Muscle of leg (tissue), 11 donors: ENCODE data around the gene ARHGAP21. TPM values are rescaled to one million over a fixed set of nuclear protein-coding genes. Genes with fewer than 3 reads are reported as not detected.
A peak's percentile ranks its signal among the peaks of the same experiment; 100 is the strongest.

Experiments
- DNase-seq: peaks from one replicate; pipeline ENCODE4 v3.0.0; 2013
- H3K27ac ChIP-seq: one replicate; pipeline ENCODE4 v1.5.1; 2013; ENCODE audit warnings: mild to moderate bottlenecking, low read length, control low read depth
- H3K27me3 ChIP-seq: one replicate; pipeline ENCODE4 v1.6.1; 2013; ENCODE audit warnings: low read length; ENCODE audit not compliant: control insufficient read depth, insufficient read depth
- H3K36me3 ChIP-seq: one replicate; pipeline ENCODE4 v1.6.1; 2013; ENCODE audit warnings: low read length; ENCODE audit not compliant: control insufficient read depth, insufficient read depth
- H3K4me1 ChIP-seq: one replicate; pipeline ENCODE4 v1.6.1; 2013; ENCODE audit warnings: low read length; ENCODE audit not compliant: control insufficient read depth, insufficient read depth
- H3K4me3 ChIP-seq: one replicate; pipeline ENCODE4 v1.5.1; 2013; ENCODE audit warnings: low read length, control low read depth
- H3K9me3 ChIP-seq: replicated peaks from 2 replicates; pipeline ENCODE4 v1.6.1; 2013; ENCODE audit warnings: low read depth, low read length; ENCODE audit not compliant: control insufficient read depth
- WGBS: methylation state at CpG from one replicate; pipeline ENCODE4 v1.1.5; 2013; ENCODE audit warnings: missing lambda C conversion rate; ENCODE audit not compliant: insufficient coverage; 5-methylcytosine and 5-hydroxymethylcytosine counted together
- polyA plus RNA-seq, 8 donors: library from polyadenylated mRNA; unstranded; fragments of 120-200 nt; gene quantifications; one replicate each; pipeline versions ENCODE4 v1.2.1 to v1.2.3, GENCODE V29; 2013; ENCODE audit warnings: inconsistent platforms in 1 of 8, low replicate concordance in 1 of 8; ENCODE audit not compliant: insufficient read length in 8 of 8, insufficient read depth in 1 of 8
- total RNA-seq: library from RNA; stranded (reverse); fragments of 120-200 nt; gene quantifications from one replicate; pipeline ENCODE4 v1.2.4, GENCODE V29; 2013

ARHGAP21 gene
- total and polyA plus RNA-seq, 9 donors = 55.0 to 84.8 (median 63.5) TPM

DNA sequence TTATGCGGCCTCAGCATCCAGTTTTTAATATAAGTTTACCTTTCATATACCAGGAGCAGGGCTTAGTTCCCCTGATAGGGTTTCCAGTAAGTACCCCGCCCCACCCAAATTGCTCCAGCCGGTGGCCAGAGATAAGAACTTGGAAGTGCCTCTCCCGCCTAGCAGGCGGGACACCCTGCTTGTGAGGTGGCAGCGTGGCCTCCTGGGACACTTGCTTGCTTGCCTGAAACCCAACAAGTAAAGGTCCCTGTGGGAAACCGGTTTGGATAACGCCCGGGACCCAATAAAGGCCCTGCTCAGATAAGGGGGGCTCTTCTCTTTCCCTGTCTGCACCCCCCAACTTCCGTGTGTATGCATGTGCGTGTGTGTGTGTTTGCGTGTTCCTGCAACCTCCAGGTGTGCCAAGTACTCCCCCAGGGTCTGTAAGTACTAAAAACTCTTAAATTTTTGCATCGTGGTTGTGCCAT is 154.3 kb downstream of the ARHGAP21 start:
- Histone ChIP-seq H3K4me1 (no peaks in the 10 kb centered on the region), H3K27me3 (no peaks in the 10 kb centered on the region), H3K4me3 (no peak overlapping the region), H3K27ac (no peak overlapping the region), H3K36me3 (no peaks in the 10 kb centered on the region), H3K9me3 (peaks cover 3% of the 10 kb centered on the region)
- DNase-seq = no peak
- 89% methylated on average over 7 of the region's 13 CpGs for WGBS

- H3K4me3 ChIP-seq = no peak overlapping the region
- H3K9me3 ChIP-seq = peaks cover 3% of the 10 kb centered on the region
- no peaks in the 10 kb centered on the region for H3K4me1 ChIP-seq
- no peaks in the 10 kb centered on the region for H3K27me3 ChIP-seq
- no peak overlapping the region for H3K27ac ChIP-seq
- DNase-seq = no peak
- 81% methylated on average over 4 of the region's 4 CpGs for WGBS
- no peaks in the 10 kb centered on the region for H3K36me3 ChIP-seq
Measured at GRCh38 chr10:24568042-24568441, 155.6 kb downstream of the ARHGAP21 start.

- WGBS = no CpG with 5 or more reads among the region's 3 CpGs
- Histone ChIP-seq H3K27me3 (no peaks in the 10 kb centered on the region), H3K4me1 (peaks cover 8% of the 10 kb centered on the region), H3K4me3 (no peak overlapping the region), H3K36me3 (no peaks in the 10 kb centered on the region), H3K9me3 (peaks cover 11% of the 10 kb centered on the region), H3K27ac (no peak overlapping the region)
- no peak for DNase-seq
Measured at GRCh38 chr10:24561453-24561852, 162.2 kb downstream of the ARHGAP21 start.

DNA sequence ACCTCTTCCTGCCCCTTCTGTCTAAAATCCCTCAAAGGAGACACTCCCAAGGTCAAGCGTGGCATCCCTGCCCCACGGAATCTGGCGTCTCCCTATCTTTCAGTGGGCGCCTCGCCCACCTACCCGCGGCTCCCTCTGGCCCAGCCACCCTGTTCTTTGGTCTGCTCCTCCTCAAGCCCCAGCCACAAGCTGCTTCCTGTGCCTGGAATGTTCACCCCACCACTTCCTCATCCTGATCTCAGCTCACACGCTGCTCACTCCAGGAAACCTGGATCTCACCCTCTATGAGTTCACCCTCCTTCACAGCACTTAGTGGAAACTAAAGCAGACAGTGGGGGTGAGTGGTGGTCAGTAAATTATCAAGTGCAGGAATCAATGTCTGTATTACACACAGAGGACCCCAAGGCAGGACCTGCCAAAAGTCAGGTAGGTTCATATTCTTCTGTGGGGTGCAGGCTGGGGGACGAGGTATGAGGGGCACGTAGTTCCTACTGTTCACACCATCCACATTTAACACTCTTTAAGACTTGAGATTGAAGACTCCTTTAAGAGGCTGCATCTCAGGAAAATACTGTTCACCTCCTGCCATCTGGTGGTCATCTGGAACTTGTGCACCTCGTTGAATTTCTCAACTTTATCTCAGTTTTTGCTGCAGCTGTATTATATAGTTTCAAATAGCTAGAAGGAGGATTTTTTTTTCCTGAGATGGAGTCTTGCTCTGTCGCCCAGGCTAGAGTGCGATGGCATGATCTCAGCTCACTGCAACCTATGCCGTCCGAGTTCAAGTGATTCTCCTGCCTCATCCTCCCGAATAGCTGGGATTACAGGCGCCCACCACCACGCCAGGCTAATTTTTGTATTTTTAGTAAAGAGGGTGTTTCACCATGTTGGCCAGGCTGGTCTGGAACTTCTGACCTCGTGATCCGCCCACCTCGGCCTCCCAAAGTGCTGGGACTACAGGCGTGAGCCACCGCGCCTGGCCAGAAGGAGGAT is 166.6 kb downstream of the ARHGAP21 start:
- H3K27ac ChIP-seq = peak overlapping the region; percentile 82
- H3K4me1 ChIP-seq = peaks cover 14% of the 10 kb centered on the region
- no peaks in the 10 kb centered on the region for H3K27me3 ChIP-seq
- no peak overlapping the region for H3K4me3 ChIP-seq
- peaks cover 8% of the 10 kb centered on the region for H3K9me3 ChIP-seq
- DNase-seq = peak; percentile 81
- WGBS = 59% methylated on average over 8 of the region's 24 CpGs
- no peaks in the 10 kb centered on the region for H3K36me3 ChIP-seq

DNA sequence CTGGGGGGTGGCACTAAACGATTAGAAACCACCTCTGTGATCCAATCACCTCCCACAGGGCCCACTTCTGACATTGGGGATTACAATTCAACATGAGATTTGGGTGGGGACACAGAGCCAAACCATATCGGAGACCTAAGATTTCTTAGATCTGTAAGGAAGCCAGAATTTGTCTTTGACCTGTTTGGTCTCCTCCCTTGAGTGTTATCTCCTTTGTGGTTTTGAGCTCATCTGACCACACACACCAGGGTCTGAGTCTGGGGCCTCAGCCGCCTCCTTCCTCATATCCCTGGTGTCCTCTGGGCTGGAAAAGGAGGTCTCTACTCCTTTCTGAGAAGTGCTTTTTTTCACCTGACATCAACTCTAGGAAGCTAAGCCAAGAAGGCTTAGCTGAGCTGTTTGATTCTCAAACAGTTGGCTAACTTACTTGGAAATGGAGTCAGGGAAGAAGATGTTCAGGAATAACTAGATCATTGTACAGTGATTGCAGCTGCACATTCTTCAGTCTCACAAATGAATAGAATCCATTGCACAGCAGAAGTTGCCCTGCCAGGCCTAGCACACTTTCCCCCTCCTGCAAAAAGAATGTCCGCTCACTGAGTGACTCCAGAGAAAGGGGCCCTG is 167.4 kb downstream of the ARHGAP21 start:
- WGBS = 42% methylated on average over 1 of the region's 4 CpGs
- peak; percentile 81 for DNase-seq
- Histone ChIP-seq H3K4me3 (no peak overlapping the region), H3K27me3 (no peaks in the 10 kb centered on the region), H3K9me3 (peaks cover 8% of the 10 kb centered on the region), H3K27ac (peak overlapping the region; percentile 82), H3K4me1 (peaks cover 12% of the 10 kb centered on the region), H3K36me3 (no peaks in the 10 kb centered on the region)

- no peak overlapping the region for H3K4me3 ChIP-seq
- H3K27me3 ChIP-seq = no peaks in the 10 kb centered on the region
- no peaks in the 10 kb centered on the region for H3K9me3 ChIP-seq
- H3K4me1 ChIP-seq = peaks cover 12% of the 10 kb centered on the region
- DNase-seq = no peak
- no peak overlapping the region for H3K27ac ChIP-seq
- H3K36me3 ChIP-seq = no peaks in the 10 kb centered on the region
- 85% methylated on average over 5 of the region's 7 CpGs for WGBS
Measured at GRCh38 chr10:24554036-24554435, 169.7 kb downstream of the ARHGAP21 start.

- no peak for DNase-seq
- Histone ChIP-seq H3K27me3 (no peaks in the 10 kb centered on the region), H3K9me3 (no peaks in the 10 kb centered on the region), H3K4me1 (peaks cover 12% of the 10 kb centered on the region), H3K36me3 (no peaks in the 10 kb centered on the region), H3K27ac (no peak overlapping the region), H3K4me3 (no peak overlapping the region)
- WGBS = 66% methylated on average over 4 of the region's 10 CpGs
Measured at GRCh38 chr10:24553051-24553612, 170.6 kb downstream of the ARHGAP21 start.

GRCh38 chr10:24552346-24553016 is 171.2 kb downstream of the ARHGAP21 start:
- no peaks in the 10 kb centered on the region for H3K9me3 ChIP-seq
- no peak overlapping the region for H3K27ac ChIP-seq
- H3K27me3 ChIP-seq = no peaks in the 10 kb centered on the region
- peaks cover 12% of the 10 kb centered on the region for H3K4me1 ChIP-seq
- 34% methylated on average over 10 of the region's 22 CpGs for WGBS
- no peak for DNase-seq
- H3K4me3 ChIP-seq = no peak overlapping the region
- no peaks in the 10 kb centered on the region for H3K36me3 ChIP-seq

- Histone ChIP-seq H3K27me3 (no peaks in the 10 kb centered on the region), H3K27ac (no peak overlapping the region), H3K4me1 (peaks cover 3% of the 10 kb centered on the region), H3K4me3 (no peak overlapping the region), H3K9me3 (no peaks in the 10 kb centered on the region), H3K36me3 (no peaks in the 10 kb centered on the region)
- 71% methylated on average over 1 of the region's 2 CpGs for WGBS
- DNase-seq = no peak
Measured at GRCh38 chr10:24551161-24551560, 172.5 kb downstream of the ARHGAP21 start.
